H1 (cell line): ENCODE measurements around the gene KSR2. TPM values are rescaled to one million over a fixed set of nuclear protein-coding genes. Genes with fewer than 3 reads are reported as not detected.

ENCODE experiments used
- BRCA1 ChIP-seq: IDR thresholded peaks from 2 replicates; pipeline ENCODE4 v1.6.1; 2012; ENCODE audit warnings: low read depth, low read length, improper control_type of control experiment
- CEBPB ChIP-seq: IDR thresholded peaks from 2 replicates; pipeline ENCODE4 v1.6.1; 2012; ENCODE audit warnings: low read depth, low read length
- GTF2F1 ChIP-seq: IDR thresholded peaks from 2 replicates; pipeline ENCODE4 v1.6.1; 2012; ENCODE audit warnings: low read depth, low read length, improper control_type of control experiment, borderline replicate concordance
- SP2 ChIP-seq: IDR thresholded peaks from 2 replicates; pipeline ENCODE4 v1.6.1; 2012; ENCODE audit warnings: mild to moderate bottlenecking, low read length, inconsistent platforms
- TCF12 ChIP-seq: IDR thresholded peaks from 2 replicates; pipeline ENCODE4 v1.6.1; 2011; ENCODE audit warnings: low read depth, mild to moderate bottlenecking, low read length
- polyA plus RNA-seq, 7 experiments: library from polyadenylated mRNA; depleted of rRNA in 3 of 7; stranded (reverse) in 5 of 7; unstranded in 2 of 7; fragments of >200 nt in 5 of 7; fragments of 200-250 nt in 2 of 7; gene quantifications; 1 replicate in 5 of 7; 2 replicates in 1 of 7; 4 replicates in 1 of 7; pipeline versions ENCODE4 v1.2.1 to v1.2.3, GENCODE V29; 2011 to 2013; ENCODE audit warnings: missing spikeins in 2 of 7, mixed read lengths in 2 of 7
- total RNA-seq: library from RNA; stranded (reverse); fragmentation: NEBNext Ultra II Directional; extraction: Animal tissue kit (Norgen Biotek cat#: 25700); gene quantifications from 2 replicates; pipeline ENCODE4 v1.2.1, GENCODE V29; 2021

The KSR2 gene
- total and polyA plus RNA-seq, 2 of the 8 experiments (the other 6 are each of a cell fraction or from before 2014, with no cell fraction given), result 0.74 to 2.2 TPM

DNA sequence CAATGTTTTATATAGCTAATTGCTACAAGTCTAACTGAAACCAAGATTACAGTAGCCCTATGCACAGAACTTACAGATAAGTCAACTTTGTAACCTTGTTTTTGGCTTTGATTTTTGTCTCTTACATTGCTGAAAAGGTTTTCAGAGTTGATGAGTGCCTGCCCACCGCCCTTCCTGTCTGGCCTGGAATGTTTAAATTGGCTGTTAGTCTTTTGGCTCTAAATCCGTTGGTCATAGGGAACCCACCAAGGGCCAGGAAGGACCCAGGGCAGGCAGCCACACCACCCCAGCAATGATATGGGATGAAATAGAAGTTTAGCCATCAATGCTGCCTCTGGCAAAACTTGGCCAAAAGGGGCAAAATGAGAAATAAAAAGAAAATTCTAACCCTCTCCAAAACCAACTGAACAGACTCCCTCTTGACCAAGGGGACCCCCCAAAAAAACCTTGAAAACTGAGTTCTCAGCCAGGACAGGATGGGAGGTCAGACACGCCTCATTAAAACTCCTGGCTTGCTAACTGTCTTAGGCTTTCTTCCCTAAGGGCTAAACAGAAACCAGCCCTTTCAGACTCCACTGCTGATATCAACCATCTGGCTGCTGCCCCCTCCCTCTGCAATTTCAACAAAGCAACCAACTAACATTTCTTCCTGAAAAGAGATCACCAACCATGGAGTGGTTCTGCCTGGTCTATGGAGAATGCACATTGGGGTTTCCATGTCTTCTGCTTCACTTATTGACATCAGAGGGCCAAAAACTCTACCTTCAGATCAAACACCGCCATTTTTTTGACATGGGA lies 365.3 kb downstream of the KSR2 start (continued):
- TF ChIP-seq GTF2F1 (no peak), SP2 (no peak), TCF12 (no peak), CEBPB (no peak), BRCA1 (no peak)
- TF ChIP-seq, all 59 proteins: peak for 2
